Measurements from ENCODE around the gene PDE4D.

PDE4D gene

DNA sequence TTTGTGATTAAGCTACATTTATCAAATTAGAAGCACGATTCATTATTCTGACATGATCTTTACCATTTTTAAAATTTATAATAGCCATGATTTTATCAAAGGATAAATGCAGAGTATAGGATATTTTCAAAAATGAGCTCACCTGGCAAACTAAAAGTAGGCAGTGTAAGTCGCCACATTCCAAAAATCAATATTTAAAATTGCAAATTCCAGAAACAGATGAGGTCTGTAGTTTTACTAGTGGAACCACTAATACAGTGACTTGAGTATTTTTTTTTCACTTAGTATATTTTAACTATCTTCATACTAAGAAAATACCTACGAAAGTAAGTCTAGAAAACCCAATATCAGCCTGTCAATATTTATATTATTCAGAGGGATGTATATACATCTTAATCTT lies 164.2 kb downstream of the PDE4D start:
- no peaks in the 10 kb centered on the region for H3K9me3 ChIP-seq (replicated peaks; ENCODE audit: low read length)
- no peaks in the 10 kb centered on the region for H3K36me3 ChIP-seq (ENCODE audit: insufficient read depth, low read length)
- H3K9ac ChIP-seq (ENCODE audit: low read depth, low read length), result no peak overlapping the region
- no peak overlapping the region for H3K4me2 ChIP-seq (ENCODE audit: low read length)
- no peak overlapping the region for H3K4me3 ChIP-seq (ENCODE audit: low read length)
- peaks cover 10% of the 10 kb centered on the region for H3K4me1 ChIP-seq (ENCODE audit: control insufficient read depth, insufficient read depth, low read length)
- H3K27me3 ChIP-seq (ENCODE audit: control insufficient read depth, insufficient read depth, low read length), result no peaks in the 10 kb centered on the region

DNA sequence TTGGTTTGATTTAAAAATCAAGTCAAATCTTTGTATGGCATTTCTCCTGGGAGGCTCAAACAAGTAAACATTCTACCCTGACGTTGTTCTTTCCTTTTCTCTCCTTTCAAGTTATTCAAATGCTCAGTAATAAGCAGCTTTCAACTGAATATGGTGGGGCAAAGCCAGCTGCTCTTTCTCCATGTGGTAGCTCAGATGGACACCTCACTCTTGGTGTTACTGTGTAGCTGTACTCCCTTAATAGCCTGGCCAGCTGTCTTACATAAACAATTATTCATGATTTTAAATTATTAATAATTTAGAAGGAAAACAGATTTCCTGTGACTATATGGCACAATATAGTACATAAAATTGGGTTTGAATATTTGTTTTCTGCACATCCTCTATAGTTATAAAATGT lies 165.2 kb downstream of the PDE4D start:
- Histone ChIP-seq H3K4me1 (ENCODE audit: control insufficient read depth, insufficient read depth, low read length) (peaks cover 11% of the 10 kb centered on the region), H3K9ac (ENCODE audit: low read depth, low read length) (no peak overlapping the region), H3K4me2 (ENCODE audit: low read length) (no peak overlapping the region), H3K27me3 (ENCODE audit: control insufficient read depth, insufficient read depth, low read length) (no peaks in the 10 kb centered on the region), H3K4me3 (ENCODE audit: low read length) (no peak overlapping the region), H3K9me3 (replicated peaks; ENCODE audit: low read length) (no peaks in the 10 kb centered on the region), H3K36me3 (ENCODE audit: insufficient read depth, low read length) (no peaks in the 10 kb centered on the region)

DNA sequence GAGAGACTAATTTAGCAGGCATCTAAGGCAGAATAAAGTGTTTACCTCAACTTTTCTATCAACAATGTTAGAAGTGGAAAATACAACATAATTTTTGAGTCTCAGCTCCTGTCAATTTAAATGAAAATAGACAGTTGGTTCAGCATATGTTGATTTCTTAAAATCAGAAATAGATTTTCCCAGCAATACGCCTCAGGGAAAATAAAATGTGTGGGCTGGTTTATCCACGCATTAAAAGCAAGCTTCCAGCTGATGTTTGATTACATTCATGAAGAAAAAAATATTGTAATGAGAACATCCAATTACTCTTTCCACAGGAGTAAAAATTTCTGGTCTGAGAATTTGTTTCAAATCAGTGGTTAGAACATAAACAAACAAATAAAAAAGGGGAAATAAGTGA lies 166.3 kb downstream of the PDE4D start:
- H3K4me2 ChIP-seq (ENCODE audit: low read length), result no peak overlapping the region
- H3K9ac ChIP-seq (ENCODE audit: low read depth, low read length), result no peak overlapping the region
- no peaks in the 10 kb centered on the region for H3K9me3 ChIP-seq (replicated peaks; ENCODE audit: low read length)
- H3K4me1 ChIP-seq (ENCODE audit: control insufficient read depth, insufficient read depth, low read length), result peaks cover 21% of the 10 kb centered on the region
- H3K4me3 ChIP-seq (ENCODE audit: low read length), result no peak overlapping the region
- H3K36me3 ChIP-seq (ENCODE audit: insufficient read depth, low read length), result no peaks in the 10 kb centered on the region
- no peaks in the 10 kb centered on the region for H3K27me3 ChIP-seq (ENCODE audit: control insufficient read depth, insufficient read depth, low read length)

DNA sequence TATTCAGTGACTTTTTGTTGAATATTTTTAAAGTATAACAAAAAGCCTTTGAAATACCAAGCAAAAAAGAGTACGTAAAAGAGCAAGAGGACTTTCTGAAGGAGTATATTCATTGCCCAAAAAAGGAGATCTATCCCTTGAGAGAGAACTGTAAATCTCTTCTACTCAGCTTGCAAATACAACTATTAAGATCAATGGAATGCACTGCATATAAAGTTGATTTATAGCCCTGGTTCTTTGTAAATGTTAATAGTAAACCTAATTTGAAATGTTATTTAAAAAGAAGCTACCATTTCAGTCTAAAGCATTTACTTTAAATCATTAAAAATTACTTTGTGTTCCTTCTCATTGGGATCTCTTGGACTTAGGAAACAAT lies 168.1 kb downstream of the PDE4D start:
- H3K27me3 ChIP-seq (ENCODE audit: control insufficient read depth, insufficient read depth, low read length), result no peaks in the 10 kb centered on the region
- H3K4me2 ChIP-seq (ENCODE audit: low read length), result no peak overlapping the region
- H3K4me1 ChIP-seq (ENCODE audit: control insufficient read depth, insufficient read depth, low read length), result peaks cover 21% of the 10 kb centered on the region
- H3K9me3 ChIP-seq (replicated peaks; ENCODE audit: low read length), result no peaks in the 10 kb centered on the region
- peak overlapping the region; percentile 45 for H3K9ac ChIP-seq (ENCODE audit: low read depth, low read length)
- H3K4me3 ChIP-seq (ENCODE audit: low read length), result no peak overlapping the region
- H3K36me3 ChIP-seq (ENCODE audit: insufficient read depth, low read length), result no peaks in the 10 kb centered on the region

DNA sequence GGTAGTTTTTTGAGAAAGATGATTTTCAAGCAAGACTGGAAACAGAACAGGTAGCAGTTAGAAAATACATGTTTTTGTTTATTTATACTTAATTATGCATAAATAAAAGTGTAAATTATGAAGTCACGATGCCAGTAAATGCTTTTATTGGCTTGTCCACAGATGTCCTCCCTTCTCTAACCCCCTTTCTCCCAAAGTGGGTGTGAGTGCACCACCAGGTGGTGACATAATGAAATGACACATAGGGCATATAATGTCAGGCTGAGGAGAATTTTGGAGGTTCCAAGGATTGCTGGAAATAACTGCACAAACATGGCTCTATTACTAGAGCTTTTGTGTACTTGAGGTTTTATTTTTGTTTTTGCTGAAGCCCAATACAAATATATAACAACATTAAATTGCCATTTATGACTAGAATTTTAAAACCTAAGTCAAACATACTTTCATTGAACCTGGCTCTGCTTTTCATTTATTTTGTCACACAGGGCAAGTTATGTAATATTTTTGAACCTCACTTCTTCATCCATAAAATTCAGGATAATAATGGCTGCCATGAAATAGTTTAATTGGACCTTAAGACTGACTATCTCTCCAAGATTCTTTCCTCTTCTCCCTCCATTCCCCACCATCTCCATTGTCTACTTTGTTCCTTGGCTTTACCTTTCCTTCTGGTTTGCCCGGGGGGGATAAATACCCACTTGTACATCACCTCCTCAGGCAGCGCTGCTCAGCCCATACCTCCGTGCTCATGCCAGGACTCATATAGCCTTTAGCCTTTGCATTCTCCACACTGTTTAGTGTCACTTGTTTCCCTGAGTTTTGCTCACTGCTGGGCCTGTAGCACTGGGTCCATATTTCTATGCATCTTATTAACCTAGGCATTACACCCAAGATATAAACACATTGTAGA lies 168.8 kb downstream of the PDE4D start:
- Histone ChIP-seq H3K9ac (ENCODE audit: low read depth, low read length) (peak overlapping the region; percentile 45), H3K4me1 (ENCODE audit: control insufficient read depth, insufficient read depth, low read length) (peaks cover 21% of the 10 kb centered on the region), H3K4me3 (ENCODE audit: low read length) (no peak overlapping the region), H3K36me3 (ENCODE audit: insufficient read depth, low read length) (no peaks in the 10 kb centered on the region), H3K27me3 (ENCODE audit: control insufficient read depth, insufficient read depth, low read length) (no peaks in the 10 kb centered on the region), H3K9me3 (replicated peaks; ENCODE audit: low read length) (no peaks in the 10 kb centered on the region), H3K4me2 (ENCODE audit: low read length) (no peak overlapping the region)

GRCh38 chr5:59722874-59723273 lies 170.7 kb downstream of the PDE4D start:
- H3K36me3 ChIP-seq (ENCODE audit: insufficient read depth, low read length), result no peaks in the 10 kb centered on the region
- H3K9me3 ChIP-seq (replicated peaks; ENCODE audit: low read length), result no peaks in the 10 kb centered on the region
- H3K4me2 ChIP-seq (ENCODE audit: low read length), result peak overlapping the region; percentile 31
- H3K4me1 ChIP-seq (ENCODE audit: control insufficient read depth, insufficient read depth, low read length), result peaks cover 21% of the 10 kb centered on the region
- H3K27me3 ChIP-seq (ENCODE audit: control insufficient read depth, insufficient read depth, low read length), result no peaks in the 10 kb centered on the region
- no peak overlapping the region for H3K9ac ChIP-seq (ENCODE audit: low read depth, low read length)
- no peak overlapping the region for H3K4me3 ChIP-seq (ENCODE audit: low read length)

DNA sequence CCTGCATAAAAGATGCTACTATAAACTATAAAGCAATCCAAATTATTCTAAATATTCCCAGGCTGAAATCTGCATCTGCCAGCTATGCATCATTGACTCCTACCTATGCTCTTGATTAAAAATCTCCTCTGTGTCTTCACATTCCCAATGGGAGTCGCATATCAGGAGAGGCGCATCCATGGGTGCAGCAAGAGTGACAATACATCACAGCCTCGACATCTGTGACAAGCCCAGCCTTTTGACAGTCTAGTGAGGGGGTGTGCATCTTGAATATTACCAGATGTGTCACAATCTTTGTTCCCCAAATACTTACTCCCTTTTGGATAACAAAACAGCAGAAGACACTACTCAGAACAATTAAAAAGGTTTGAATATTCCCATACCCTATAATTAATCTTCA lies 171.8 kb downstream of the PDE4D start:
- no peak overlapping the region for H3K4me3 ChIP-seq (ENCODE audit: low read length)
- H3K27me3 ChIP-seq (ENCODE audit: control insufficient read depth, insufficient read depth, low read length), result no peaks in the 10 kb centered on the region
- H3K9me3 ChIP-seq (replicated peaks; ENCODE audit: low read length), result no peaks in the 10 kb centered on the region
- H3K4me1 ChIP-seq (ENCODE audit: control insufficient read depth, insufficient read depth, low read length), result peaks cover 21% of the 10 kb centered on the region
- no peak overlapping the region for H3K4me2 ChIP-seq (ENCODE audit: low read length)
- H3K9ac ChIP-seq (ENCODE audit: low read depth, low read length), result no peak overlapping the region
- H3K36me3 ChIP-seq (ENCODE audit: insufficient read depth, low read length), result no peaks in the 10 kb centered on the region

DNA sequence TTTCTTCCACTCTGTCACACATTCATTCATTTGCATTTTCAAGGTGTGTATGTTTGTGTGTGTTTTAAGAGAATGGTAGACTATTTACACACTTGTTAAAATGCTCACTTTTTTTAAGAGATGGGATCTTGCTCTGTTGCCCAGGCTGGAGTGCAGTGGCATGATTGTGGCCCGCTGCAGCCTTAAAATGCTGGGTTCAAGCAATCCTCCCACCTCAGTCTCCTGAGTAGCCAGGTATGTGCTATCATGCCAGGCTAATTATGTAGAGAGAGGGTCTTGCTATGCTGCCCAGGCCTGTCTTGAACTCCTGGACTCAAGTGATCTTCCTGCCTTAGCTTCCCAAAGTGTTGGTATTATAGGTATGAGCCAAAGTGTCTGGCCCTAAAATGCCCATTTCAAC lies 173.5 kb downstream of the PDE4D start:
- Histone ChIP-seq H3K27me3 (ENCODE audit: control insufficient read depth, insufficient read depth, low read length) (no peaks in the 10 kb centered on the region), H3K4me1 (ENCODE audit: control insufficient read depth, insufficient read depth, low read length) (peaks cover 16% of the 10 kb centered on the region), H3K9ac (ENCODE audit: low read depth, low read length) (no peak overlapping the region), H3K4me2 (ENCODE audit: low read length) (no peak overlapping the region), H3K36me3 (ENCODE audit: insufficient read depth, low read length) (no peaks in the 10 kb centered on the region), H3K9me3 (replicated peaks; ENCODE audit: low read length) (no peaks in the 10 kb centered on the region), H3K4me3 (ENCODE audit: low read length) (no peak overlapping the region)

GRCh38 chr5:59716966-59717500 lies 176.5 kb downstream of the PDE4D start:
- Histone ChIP-seq H3K4me3 (ENCODE audit: low read length) (no peak overlapping the region), H3K4me1 (ENCODE audit: control insufficient read depth, insufficient read depth, low read length) (no peaks in the 10 kb centered on the region), H3K4me2 (ENCODE audit: low read length) (no peak overlapping the region), H3K36me3 (ENCODE audit: insufficient read depth, low read length) (no peaks in the 10 kb centered on the region), H3K9me3 (replicated peaks; ENCODE audit: low read length) (no peaks in the 10 kb centered on the region), H3K27me3 (ENCODE audit: control insufficient read depth, insufficient read depth, low read length) (no peaks in the 10 kb centered on the region), H3K9ac (ENCODE audit: low read depth, low read length) (no peak overlapping the region)

- H3K4me1 ChIP-seq (ENCODE audit: control insufficient read depth, insufficient read depth, low read length), result no peaks in the 10 kb centered on the region
- no peaks in the 10 kb centered on the region for H3K27me3 ChIP-seq (ENCODE audit: control insufficient read depth, insufficient read depth, low read length)
- no peaks in the 10 kb centered on the region for H3K9me3 ChIP-seq (replicated peaks; ENCODE audit: low read length)
- no peaks in the 10 kb centered on the region for H3K36me3 ChIP-seq (ENCODE audit: insufficient read depth, low read length)
- no peak overlapping the region for H3K4me2 ChIP-seq (ENCODE audit: low read length)
- no peak overlapping the region for H3K4me3 ChIP-seq (ENCODE audit: low read length)
- no peak overlapping the region for H3K9ac ChIP-seq (ENCODE audit: low read depth, low read length)
Measured at GRCh38 chr5:59716029-59716428, 177.5 kb downstream of the PDE4D start.

GRCh38 chr5:59715228-59715627 lies 178.3 kb downstream of the PDE4D start:
- Histone ChIP-seq H3K27me3 (ENCODE audit: control insufficient read depth, insufficient read depth, low read length) (no peaks in the 10 kb centered on the region), H3K4me1 (ENCODE audit: control insufficient read depth, insufficient read depth, low read length) (peaks cover 4% of the 10 kb centered on the region), H3K9me3 (replicated peaks; ENCODE audit: low read length) (no peaks in the 10 kb centered on the region), H3K4me2 (ENCODE audit: low read length) (no peak overlapping the region), H3K4me3 (ENCODE audit: low read length) (no peak overlapping the region), H3K36me3 (ENCODE audit: insufficient read depth, low read length) (no peaks in the 10 kb centered on the region), H3K9ac (ENCODE audit: low read depth, low read length) (no peak overlapping the region)

GRCh38 chr5:59713498-59713844 lies 180.1 kb downstream of the PDE4D start:
- H3K9me3 ChIP-seq (replicated peaks; ENCODE audit: low read length), result no peaks in the 10 kb centered on the region

More at GRCh38 chr5:59713498-59713844, 180.1 kb downstream of the PDE4D start:
- Histone ChIP-seq H3K9ac (ENCODE audit: low read depth, low read length) (no peak overlapping the region), H3K36me3 (ENCODE audit: insufficient read depth, low read length) (no peaks in the 10 kb centered on the region), H3K4me1 (ENCODE audit: control insufficient read depth, insufficient read depth, low read length) (peaks cover 12% of the 10 kb centered on the region), H3K4me3 (ENCODE audit: low read length) (no peak overlapping the region), H3K4me2 (ENCODE audit: low read length) (no peak overlapping the region), H3K27me3 (ENCODE audit: control insufficient read depth, insufficient read depth, low read length) (no peaks in the 10 kb centered on the region)

Measured in skeletal muscle satellite cell (primary cell).